Measurements from ENCODE around the gene GJA8.
"Not testable (repeated sequence)": the region's sequence is repeated elsewhere in the genome, so short reads cannot be mapped to it uniquely, and the experiment has no call there.

The GJA8 gene

DNA sequence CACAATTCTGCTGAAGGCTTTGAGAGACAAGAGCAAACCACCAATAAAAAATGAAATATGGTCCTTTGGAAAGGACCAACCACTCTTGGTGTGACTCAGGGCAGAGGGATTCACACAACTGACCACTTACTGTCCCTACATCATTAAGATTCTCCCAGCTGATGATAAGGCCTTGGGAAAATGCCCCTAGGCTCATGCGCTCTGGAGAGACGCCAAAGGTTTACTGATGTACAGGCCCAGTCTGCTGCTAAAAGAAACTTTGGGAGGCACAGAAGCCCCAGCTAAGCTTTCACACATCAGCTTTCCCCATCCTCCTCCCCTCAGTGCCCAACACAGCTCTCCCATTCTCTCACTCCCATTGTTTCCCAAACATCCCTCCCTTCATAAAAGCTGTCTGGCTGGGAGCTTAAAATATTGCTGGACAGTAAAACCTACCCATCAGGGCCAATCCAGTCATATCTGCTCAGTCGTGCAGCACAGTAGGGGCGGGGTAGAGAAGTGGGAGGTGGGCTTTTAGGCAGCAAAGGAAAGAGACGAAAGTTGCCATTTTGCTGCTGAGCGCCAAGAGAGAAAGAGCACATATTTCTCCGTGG is at the start of gene GJA8:
Gene GJA8 (plus strand): TSS at position 543 of the 593 bp plus-strand sequence. CDS start 5,161 bp downstream, outside the sequence.
- DNase-seq (ENCODE audit: low read depth in 3 of 3) = no peak

- DNase-seq (ENCODE audit: low read depth in 3 of 3) = no peak
These were observed 49.2 kb upstream of the GJA8 start for GRCh38 chr1:147853391-147853790.

- not testable (repeated sequence) for DNase-seq (ENCODE audit: low read depth in 3 of 3)
These were observed 47.6 kb upstream of the GJA8 start for GRCh38 chr1:147854989-147855388.

DNA sequence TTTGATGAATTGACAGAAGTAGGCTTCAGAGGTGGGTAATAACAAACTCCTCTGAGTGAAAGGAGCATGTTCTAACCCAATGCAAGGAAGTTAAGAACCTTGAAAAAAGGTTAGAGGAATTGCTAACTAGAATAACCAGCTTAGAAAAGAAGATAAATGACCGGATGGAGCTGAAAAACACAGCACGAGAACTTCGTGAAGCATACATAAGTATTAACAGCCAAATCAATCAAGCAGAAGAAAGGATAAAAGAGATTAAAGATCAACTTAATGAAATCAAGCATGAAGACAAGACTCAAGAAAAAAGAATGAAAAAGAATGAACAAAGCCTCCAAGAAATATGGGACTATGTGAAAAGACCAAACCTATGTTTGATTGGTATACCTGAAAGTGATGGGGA is 46.6 kb upstream of the GJA8 start:
- not testable (repeated sequence) for DNase-seq (ENCODE audit: low read depth in 3 of 3)

GRCh38 chr1:147867204-147867603 is 35.4 kb upstream of the GJA8 start:
- DNase-seq (ENCODE audit: low read depth in 3 of 3) = not testable (repeated sequence)

DNA sequence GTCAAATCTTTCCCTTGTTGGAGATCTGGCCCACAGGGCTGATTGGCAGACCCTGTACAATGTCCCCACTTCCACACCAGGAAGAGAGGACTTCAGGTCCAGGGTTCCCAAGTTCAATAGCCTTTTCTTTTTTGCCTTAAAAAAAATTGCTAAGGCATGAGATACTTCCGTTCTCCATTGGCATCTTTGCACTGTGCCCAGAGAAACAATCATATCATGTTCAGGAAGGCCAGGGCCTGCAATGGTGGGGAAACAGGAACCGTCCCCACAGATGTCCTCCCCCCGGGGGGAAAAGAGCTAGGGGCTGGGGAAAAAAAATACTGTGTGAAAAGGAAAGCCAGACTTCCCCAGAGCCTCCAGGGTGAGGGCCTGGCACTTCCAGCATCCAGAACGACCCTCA is 24.6 kb upstream of the GJA8 start:
- no peak for DNase-seq (ENCODE audit: low read depth in 3 of 3)

GRCh38 chr1:147879911-147880310 is 22.7 kb upstream of the GJA8 start:
- DNase-seq (ENCODE audit: low read depth in 3 of 3) = no peak

- no peak for DNase-seq (ENCODE audit: low read depth in 3 of 3)
These were observed 20.1 kb upstream of the GJA8 start for GRCh38 chr1:147882535-147882934.

DNA sequence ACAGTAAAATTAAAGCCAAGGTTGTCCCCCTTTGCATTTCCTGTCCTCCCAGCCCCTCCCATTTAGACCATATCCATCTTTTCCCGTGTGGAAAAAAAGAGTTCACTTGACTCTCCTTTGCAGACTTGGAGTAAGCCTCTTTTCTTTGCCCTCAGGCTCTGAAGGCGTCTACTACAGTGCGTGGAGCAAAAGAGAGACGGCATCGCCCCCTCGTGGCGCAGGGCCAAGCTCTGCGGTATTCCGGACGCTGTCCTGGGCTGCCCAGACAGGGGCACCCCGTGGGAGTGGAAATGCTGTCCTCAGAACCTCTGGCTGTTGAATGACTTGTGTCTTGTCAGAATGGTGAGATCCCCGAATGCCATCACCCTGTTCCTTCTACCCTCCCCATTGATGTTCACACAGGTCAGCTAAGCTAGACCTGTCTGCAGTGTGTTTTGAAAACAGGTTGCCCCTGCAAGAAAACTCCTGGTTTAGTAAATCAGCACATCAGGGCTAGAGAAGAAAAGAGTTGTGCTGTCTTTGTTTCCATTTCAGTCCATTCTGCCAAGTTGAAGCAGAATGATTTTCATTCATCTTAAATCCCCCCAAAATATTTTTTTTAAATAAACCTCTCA is 12.3 kb upstream of the GJA8 start:
- DNase-seq (ENCODE audit: low read depth in 3 of 3) = peak; percentile 11 to 68 (median 15)

DNA sequence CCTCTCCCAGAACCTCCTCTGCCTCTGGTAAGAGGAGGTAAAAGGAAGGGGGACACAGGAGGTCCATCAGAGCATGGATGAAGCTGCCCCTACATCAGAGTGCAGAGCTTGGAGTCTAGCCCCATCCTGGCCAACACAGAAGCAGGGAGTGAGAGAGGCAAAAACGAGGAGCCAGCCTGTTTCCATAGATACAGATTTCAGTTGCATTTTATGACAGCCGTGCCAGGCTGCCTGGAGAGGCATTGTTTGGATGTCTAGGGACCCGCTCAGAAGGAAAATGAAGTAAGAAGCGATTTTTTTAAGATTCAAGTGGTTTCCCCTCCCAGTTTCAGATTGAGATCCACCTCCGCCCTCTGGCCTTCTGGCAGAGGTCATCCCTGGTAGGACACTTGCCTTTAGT is 11.5 kb upstream of the GJA8 start:
- DNase-seq (ENCODE audit: low read depth in 3 of 3) = no peak

DNA sequence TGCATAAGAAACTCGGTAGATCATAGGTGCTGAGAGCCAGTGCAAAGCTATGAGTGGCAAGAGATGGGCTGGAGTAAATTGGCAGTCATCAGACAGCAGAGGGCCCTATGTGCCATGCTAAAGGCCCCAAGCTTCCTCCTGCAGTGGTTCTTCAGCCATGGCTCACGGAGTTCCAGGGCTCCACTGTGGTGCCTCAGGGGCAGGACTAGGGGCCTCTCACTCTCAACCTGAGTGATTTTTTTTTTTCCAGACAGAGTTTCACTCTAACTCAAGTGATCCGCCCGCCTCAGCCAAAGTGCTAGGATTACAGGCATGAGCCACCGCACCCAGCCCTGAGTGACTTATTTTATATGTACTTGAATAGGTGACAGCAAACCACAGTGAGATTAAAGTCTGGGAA is 10.4 kb upstream of the GJA8 start:
- no peak for DNase-seq (ENCODE audit: low read depth in 3 of 3)

DNA sequence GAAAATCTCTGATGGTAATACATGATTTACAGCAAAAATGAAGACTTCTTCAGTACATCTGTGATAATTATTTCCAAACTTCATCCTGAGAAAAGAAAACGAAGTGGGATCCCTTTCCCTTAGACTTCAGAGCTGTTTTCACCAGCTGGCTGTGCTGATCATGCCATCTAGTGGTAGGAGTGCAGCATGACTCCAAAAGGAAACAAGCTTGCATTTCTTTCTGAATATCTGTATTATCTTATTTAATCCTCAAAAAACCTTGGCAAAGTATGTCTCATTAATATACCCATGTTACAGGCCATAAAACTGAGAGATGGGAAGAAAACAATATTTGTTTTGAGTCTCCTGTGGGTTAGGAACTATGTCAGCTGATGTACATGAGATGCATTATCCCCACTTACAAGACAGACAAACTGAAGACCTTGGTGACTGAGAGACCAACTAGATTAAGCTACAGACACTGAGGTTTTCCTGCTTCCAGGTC is 9.8 kb upstream of the GJA8 start:
- DNase-seq (ENCODE audit: low read depth in 3 of 3) = peak in 1 of 3 experiments; percentile 5

- DNase-seq (ENCODE audit: low read depth in 3 of 3) = no peak
These were observed 7.5 kb upstream of the GJA8 start for GRCh38 chr1:147895123-147895522.

GRCh38 chr1:147897029-147897752 is 5.4 kb upstream of the GJA8 start:
- no peak for DNase-seq (ENCODE audit: low read depth in 3 of 3)

DNA sequence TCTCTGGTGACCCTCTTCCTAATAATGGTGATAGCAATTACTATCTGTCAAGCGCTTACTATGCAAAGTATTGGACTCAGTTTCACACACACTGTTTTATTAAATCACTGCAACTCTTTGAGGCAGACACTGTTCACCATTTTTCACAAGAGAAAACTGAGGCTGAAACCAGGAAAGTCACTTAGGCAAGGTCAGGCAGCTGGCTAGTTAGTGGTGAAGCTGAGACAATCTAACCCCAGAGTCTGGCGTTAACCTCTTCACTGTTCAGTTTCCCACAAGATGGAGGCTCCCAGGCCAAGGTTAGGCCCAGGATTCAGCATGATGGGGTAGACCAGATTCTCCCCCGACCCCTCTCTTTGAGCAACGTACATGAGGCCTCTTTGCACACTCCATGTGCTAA is 4.8 kb upstream of the GJA8 start:
- no peak for DNase-seq (ENCODE audit: low read depth in 3 of 3)

DNA sequence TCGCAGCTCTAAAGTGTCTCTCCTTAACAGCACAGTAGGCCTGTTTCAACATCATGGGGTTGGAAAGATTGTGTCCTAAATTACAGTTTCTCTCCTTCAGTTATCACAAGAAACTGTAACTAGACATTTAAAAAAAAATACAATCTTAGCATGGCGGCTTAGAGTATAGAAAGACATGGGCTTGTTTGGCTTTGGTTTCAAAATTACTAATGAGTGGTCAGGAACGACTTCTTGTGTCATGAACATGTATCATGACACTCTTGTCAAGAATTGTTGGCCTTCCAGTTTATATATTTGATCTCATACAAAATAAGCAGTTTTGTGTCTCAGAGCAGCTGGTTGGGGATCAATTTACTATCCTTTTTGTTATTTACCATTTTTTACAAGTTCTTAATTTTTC is 2.1 kb downstream of the GJA8 start:
- DNase-seq (ENCODE audit: low read depth in 3 of 3) = no peak

DNA sequence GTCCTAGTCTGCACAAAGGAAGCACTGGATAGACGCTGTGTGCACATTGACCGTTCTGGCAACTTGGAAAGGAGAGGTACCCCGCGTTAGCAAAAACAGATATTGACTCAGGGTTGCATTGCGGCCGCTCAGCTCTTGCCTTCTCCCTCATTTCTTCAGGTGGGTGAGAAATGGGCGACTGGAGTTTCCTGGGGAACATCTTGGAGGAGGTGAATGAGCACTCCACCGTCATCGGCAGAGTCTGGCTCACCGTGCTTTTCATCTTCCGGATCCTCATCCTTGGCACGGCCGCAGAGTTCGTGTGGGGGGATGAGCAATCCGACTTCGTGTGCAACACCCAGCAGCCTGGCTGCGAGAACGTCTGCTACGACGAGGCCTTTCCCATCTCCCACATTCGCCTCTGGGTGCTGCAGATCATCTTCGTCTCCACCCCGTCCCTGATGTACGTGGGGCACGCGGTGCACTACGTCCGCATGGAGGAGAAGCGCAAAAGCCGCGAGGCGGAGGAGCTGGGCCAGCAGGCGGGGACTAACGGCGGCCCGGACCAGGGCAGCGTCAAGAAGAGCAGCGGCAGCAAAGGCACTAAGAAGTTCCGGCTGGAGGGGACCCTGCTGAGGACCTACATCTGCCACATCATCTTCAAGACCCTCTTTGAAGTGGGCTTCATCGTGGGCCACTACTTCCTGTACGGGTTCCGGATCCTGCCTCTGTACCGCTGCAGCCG is 5.4 kb downstream of the GJA8 start:
- DNase-seq (ENCODE audit: low read depth in 3 of 3) = no peak

DNA sequence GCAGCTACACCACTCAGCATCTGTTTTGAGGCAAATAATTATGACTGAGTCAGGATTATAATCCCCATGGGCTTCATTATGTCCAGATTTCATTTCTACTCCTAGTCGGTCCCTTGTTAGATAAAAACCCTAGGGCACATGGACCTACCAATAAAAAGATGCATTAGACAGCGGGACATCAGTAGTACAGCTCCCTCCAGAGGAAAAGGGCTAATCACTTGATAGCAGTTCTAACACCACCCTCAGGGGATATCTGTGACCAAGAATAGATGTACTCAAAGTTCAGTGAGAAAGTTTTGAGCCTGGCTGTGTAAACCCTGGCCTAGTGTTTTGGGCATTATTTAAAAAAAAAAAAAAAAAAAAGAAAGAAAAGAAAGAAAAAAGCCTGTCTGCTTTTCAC is 10.0 kb downstream of the GJA8 start:
- no peak for DNase-seq (ENCODE audit: low read depth in 3 of 3)

DNA sequence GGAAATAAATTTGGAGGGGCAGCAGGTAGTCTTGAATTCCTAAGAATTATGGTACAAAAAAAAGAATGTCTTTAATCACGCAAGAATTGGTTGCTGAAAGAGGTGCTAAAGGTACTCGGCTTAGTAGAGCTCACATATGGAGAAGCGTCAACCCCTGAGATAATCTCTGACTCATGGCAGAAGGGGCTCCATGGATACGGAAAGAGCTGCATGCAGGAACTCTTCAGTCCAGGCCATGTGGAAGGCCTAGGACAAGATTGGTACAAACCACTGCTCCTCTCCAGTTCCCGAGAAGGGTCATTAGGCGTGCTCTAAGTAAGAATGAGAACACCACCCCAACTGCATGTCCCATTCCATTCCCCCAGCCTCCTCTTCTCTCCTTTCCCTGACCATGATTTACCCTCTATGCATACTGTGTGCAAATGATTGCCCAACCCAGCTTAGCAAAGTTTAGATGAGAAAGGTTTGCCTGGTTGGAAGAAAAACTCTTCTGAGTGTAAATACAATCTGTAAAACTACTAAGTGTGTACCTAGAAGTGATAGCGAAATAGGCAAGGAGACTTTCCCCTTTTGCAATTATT is 10.9 kb downstream of the GJA8 start:
- no peak for DNase-seq (ENCODE audit: low read depth in 3 of 3)

DNA sequence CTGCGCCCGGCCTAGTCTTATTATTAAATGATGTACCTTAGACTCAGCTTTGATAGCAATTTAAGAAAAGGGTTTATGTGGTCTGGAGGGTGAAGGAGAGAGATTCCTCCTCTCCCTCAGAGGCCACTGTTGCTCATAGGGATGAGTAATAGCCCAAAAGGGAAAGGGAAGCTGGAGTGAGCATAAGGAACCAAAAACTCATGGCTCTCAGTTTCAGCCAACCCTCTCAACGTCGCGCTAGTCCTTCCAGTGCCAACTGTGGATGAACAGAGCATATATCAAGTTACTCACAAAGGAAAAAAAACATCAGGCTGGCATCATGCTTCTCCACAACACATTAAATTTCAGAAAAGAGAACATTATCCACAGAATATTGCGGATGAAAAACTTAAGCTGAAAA is 17.3 kb downstream of the GJA8 start:
- no peak for DNase-seq (ENCODE audit: low read depth in 3 of 3)

- DNase-seq (ENCODE audit: low read depth in 3 of 3) = no peak
These were observed 22.2 kb downstream of the GJA8 start for GRCh38 chr1:147924813-147925212.

DNA sequence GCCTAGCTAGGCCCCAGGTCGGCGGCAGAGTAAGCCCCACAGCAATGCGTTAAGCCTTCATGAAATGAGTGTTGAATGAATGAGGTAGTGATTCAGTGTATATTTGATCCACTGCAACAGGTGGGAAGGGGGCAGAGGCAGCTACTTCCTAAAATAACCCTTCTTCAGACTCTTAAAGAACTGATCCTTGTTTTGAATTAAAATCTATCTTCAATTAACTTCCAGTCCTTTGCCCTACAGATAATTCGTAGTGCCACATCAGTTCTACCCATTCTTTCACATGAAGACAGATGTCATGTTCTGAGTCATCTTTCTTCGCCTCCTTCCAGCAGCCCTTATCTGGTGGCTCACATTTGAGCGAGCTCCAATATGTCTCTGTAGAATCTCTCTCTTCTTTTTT is 24.6 kb downstream of the GJA8 start:
- DNase-seq (ENCODE audit: low read depth in 3 of 3) = not testable (repeated sequence)
